GM23248 (cell line): ENCODE results near the gene COL11A2.

ENCODE experiments used
- EZH2 ChIP-seq: fragments of 200-600 bp; sonication (generic); IDR thresholded peaks from 2 replicates; pipeline ENCODE4 v1.6.1; 2018; ENCODE audit warnings: antibody characterized with exemption, mild to moderate bottlenecking; ENCODE audit not compliant: insufficient read depth, poor library complexity, severe bottlenecking
- EZH2phosphoT487 ChIP-seq: fragments of 200-600 bp; sonication (generic); IDR thresholded peaks from 2 replicates; pipeline ENCODE4 v1.6.1; 2018; ENCODE audit warnings: antibody characterized with exemption, moderate library complexity, mild to moderate bottlenecking, low read depth; ENCODE audit not compliant: insufficient read depth

DNA sequence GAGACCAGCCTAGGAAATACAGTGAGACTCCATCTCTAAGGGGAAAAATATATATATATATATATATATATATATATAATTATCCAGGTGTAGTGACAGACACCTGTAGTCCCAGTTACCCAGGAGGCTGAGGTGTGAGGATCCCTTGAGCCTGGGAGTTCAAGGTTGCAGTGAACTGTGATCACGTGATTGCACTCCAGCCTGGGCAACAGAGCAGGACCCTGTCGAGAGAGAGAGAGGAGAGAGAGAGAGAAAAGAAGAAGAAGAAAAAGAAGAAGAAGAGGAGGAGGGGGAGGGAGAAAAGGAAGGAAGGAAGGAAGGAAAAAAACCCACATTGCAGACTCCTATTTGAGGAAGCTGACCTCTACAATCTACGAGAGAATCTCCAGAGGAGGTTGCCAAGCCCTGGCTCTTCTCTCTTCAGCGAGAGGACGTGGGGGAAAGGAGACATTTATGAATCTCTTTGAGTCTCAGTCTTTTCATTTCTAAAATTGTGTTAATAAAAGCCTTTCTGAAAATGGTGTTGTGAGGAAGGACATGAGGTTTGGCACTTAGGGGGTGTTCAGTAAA lies 49.7 kb downstream of the COL11A2 start:
- TF ChIP-seq EZH2phosphoT487 = no peak
- no peak for TF ChIP-seq EZH2
